NCI-H2107 (cell line): ENCODE data around the gene NUDT5.
"Not testable (repeated sequence)": the region's sequence is repeated elsewhere in the genome, so short reads cannot be mapped to it uniquely, and the experiment has no call there.

Experiments used
- DNase-seq: peaks from one replicate; lab custom pipeline; 2025; lab: John Stamatoyannopoulos, UW

The NUDT5 gene

DNA sequence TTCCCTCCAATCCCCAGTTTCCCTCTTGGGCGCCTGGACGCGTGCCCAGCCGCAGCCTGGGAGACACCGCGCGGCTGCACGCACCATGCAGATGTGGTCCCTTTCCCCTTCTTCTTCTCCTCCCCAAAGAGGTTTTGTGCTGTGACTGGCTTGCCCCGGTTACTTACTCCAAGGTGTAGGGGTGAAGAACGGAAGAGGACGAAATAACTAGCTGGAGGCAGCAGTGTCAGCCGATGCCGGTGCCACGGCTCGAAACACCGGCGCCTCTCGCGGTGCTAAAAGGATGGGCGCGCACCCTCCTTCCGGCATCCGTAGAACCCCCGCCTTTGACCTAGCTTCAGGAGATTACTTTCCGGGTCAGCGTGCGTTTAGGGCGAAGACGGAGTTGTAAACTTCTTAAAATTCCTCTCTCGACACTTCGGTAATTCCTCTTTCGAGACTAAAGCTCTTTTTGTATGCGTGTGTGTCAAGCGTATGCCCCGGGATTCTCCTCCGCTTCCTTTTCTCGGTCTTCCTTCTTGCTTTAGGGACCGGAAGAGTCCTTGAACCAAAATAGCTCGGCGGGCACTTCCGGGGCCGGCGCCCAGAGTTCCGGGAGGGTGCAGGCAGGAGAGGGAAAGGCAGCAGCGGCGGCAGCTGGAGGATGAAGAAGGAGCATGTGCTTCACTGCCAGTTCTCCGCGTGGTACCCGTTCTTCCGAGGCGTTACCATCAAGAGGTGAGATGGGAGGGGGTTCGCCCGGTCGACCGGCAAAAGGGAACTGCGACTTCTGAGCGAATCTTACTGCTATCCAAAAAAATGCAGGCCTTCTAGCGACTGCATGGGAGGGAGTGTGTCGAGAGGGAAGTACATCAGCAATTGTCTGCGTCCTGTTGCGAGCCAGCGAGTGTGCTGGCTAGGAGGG lies at the start of gene NUDT5, which contains the start of gene CDC123:
TSS of gene NUDT5 (minus strand) at position 289 of the 904 bp plus-strand sequence. CDS start 9,600 bp downstream, outside the sequence.
TSS of gene CDC123 (plus strand) at position 586 of the 904 bp plus-strand sequence. CDS start at position 644, 58 bp downstream.
- peak; percentile 63 for DNase-seq

DNA sequence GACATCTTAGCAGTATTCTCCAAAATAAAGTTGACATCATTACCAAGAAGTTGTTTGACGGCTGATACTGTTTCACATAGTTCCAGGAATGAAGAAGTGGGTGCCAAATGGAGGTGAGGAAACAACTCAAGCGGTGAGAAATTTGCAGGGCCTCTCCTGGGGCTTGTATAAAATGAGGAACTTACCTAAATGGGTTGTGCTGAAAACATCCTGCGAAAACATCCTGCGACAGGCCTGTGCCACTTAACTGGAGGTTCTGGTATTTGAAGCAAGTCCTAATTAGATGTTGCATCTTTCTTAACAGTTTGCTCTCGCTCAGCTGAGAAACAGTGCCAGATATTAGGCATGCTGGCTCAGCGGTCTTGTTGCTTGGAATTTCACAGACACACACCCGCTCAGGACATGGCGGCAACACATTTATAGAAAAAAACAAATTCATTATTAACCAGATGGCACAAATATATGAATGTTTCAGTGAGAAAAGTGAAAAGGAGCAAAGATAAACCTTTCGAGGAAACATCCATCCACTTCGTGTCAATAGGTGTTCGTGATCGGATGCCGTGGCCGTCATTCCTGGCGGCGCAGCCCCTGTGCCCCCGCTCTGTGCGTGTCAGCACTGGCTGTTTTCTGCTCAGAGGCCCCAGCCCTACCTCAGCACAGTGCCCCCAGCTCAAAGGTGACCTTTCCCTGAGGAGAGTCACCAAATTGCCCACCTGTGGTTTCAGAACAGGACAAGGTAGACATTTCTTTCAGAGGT lies 48.4 kb upstream of the NUDT5 start:
- DNase-seq, result no peak

- DNase-seq, result no peak
Measured at GRCh38 chr10:12241810-12242529, 46.3 kb upstream of the NUDT5 start.

GRCh38 chr10:12238821-12239220 lies 43.1 kb upstream of the NUDT5 start:
- DNase-seq, result no peak

DNA sequence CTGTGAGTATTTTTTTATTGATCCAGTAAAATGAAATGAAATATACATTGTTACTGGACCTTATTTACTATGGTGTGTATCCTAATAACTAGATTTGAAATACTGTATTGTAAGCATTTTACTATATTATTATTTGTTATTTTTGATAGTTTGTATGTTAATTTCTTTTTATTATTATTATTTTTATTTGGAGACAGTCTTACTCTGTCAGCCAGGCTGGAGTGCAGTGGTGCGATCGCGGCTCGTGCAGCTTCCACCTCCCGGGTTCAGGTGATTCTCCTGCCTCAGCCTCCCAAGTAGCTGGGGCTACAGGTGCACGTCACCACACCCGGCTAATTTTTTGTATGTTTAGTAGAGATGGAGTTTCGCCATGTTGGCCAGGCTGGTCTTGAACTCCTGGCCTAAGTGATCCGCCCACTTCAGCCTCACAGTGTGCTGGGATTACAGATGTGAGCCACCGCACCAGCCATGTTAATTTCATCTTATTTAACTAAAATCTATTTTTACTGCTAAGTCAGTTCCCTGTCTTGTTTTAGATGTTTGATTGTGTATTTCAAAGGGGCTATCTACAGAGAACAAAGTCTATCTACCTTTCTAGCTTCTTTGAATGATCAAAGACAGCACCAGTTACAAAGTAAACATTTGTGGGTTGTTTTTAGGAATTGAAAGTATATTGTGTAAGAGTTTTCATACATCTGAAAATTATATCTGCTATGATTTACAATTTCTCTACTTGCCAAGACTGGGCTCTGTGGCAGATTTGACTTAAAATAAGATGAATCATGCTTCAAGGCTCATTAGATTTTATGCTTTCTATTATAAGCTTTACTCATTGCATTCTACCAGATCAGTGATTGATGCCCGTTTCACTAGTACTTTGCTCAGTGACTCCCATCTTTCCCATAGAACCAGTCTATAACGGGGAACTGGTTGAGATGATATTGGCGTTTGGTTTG lies 41.9 kb upstream of the NUDT5 start:
- no peak for DNase-seq

GRCh38 chr10:12235796-12236195 lies 40.1 kb upstream of the NUDT5 start:
- DNase-seq, result no peak

GRCh38 chr10:12235116-12235694 lies 39.5 kb upstream of the NUDT5 start:
- no peak for DNase-seq

DNA sequence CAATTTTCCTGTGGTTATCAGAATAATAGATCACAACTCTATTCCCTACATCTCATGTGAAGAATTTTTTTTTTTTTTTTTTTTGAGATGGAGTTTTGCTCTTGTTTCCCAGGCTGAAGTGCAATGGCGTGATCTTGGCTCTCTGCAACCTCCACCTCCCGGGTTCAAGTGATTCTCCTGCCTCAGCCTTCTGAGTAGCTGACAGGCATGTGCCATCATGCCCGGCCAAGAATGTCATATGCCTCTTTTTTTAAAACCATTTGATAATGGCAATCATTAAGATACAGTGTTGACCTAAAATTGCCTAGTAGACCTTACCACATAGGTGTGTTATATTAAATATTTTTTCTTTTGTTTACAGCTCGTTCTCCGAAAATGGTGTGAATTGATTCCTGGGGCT lies 39.0 kb upstream of the NUDT5 start:
- DNase-seq, result not testable (repeated sequence)

DNA sequence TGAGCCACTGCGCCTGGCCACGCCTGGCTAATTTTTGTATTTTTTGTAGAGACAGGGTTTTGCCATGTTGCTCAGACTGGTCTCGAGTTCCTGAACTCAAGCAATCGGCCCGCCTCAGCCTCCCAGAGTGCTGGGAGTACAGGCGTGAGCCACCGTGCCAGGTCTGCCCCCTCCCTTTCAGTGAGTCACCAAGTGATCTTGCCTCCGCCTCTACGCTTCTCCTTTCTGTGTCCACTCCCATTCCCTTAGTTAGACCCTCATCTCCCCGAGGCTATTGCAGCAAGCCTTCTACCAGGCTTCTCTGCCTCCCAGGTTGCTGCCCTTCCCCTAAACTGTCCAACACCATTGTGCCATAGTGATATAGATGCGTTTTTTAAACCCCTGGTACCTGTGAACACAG lies 33.2 kb upstream of the NUDT5 start:
- no peak for DNase-seq

- not testable (repeated sequence) for DNase-seq
Measured at GRCh38 chr10:12226438-12226837, 30.7 kb upstream of the NUDT5 start.

GRCh38 chr10:12225444-12225843 lies 29.8 kb upstream of the NUDT5 start:
- no peak for DNase-seq

DNA sequence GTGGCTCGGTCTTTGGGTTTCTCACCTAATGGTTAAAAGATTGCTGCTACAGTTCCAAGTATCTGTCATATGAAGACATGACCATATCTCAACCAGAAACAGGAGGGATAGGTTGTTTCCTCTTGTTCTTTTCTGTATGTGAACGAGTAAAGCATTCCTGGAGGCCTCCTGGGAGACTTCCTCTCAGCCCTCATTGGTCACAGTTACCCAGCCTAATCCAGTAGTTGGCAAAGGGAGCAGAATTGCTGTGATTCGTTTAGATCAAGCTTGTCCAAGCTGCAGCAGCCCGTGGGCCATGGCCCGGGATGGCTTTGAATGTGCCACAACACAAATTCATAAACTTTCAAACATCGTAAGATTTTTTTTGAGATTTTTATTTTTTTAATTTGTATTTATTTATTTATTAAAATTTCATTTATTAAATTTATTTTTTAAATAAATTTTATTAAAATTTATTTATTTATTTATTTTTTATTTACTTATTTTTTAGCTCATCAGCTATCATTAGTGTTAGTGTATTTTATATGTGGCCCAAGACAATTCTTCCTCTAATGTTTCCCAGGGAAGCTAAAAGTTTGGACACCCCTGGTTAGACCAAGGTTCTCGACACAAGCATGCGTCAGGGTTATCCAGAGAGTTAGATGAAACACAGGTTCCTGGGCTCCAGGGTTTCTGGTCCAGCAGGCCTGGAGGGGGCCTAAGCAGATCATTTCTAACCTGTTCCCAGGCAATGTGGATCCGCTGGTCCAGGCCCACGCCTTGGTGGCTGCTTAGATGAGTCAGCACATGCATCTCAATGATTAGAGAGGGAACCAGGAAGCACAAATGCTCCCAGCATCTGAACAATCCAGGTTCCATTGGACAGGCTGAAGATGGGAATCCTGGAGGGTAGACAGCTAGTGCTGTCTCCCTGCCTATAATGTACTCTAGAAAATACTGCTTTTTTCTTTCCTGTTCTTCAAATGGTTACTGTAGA lies 25.9 kb upstream of the NUDT5 start:
- no peak for DNase-seq

GRCh38 chr10:12218991-12219390 lies 23.3 kb upstream of the NUDT5 start:
- no peak for DNase-seq

GRCh38 chr10:12214763-12215218 lies 19.1 kb upstream of the NUDT5 start:
- DNase-seq, result no peak

GRCh38 chr10:12214093-12214492 lies 18.4 kb upstream of the NUDT5 start:
- no peak for DNase-seq

- DNase-seq, result no peak
Measured at GRCh38 chr10:12213621-12214020, 17.9 kb upstream of the NUDT5 start.

DNA sequence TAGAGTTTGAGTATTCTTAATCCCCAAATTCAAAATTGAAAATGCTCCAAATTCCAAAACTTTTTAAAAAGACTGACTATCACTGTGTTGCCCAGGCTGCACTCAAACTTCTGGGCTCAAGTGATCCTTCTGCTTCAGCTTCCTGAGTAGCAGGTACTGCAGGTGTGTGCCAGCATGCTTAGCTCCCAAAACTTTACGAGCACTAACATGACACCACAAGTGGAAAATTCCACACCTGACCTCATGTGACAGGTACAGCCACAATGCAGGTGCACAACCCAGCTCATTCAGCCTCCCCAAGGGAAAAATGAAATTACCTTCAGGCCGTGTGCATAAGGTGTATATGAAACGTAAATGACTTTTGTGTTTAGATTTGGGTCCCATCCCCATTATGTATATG lies 16.8 kb upstream of the NUDT5 start:
- peak; percentile 16 for DNase-seq

DNA sequence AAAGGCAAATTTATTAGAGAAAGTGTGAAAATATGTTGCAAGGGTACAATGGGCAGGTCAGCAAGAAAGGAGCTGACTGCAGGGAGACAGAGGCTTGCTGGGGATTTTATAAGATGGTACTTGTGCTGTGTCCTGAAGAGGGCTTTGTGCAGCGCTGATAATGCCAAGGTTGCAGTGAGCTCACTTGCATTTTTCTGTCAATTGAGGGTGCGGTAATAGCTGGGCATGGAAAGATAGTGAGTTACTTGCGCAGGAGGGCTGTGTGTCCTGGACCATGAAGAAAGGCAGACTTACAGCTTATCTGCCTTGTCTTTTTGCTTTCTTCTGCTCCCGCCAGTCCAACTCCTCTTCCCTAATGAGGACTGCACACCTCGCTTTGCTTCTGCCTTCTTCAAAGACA lies 12.8 kb upstream of the NUDT5 start:
- DNase-seq, result no peak

DNA sequence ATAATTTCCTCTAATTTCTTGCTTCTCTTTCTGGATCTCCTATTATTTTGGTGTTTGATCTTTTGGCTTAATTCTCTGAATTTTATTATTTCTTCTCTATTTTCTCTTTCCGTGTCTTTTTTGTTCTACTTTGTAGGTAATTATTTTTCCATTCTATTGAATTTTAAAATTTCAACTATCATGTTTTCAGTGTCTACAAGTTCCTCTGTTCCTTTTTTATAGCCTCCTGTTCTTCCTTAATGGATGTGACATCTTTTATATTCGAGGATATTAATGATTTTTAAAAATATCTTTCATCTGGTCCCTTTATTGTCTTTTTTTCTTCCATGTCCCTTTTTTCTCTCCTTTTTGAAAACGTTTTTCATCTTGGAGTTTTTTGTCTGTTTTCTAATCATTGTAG lies 11.4 kb upstream of the NUDT5 start:
- no peak for DNase-seq
